H9 (cell line): ENCODE data around the gene WNT2. TPM values are rescaled to one million over a fixed set of nuclear protein-coding genes. Genes with fewer than 3 reads are reported as not detected.

Experiments used
- DNase-seq: peaks from one replicate; pipeline ENCODE4 v3.0.0-alpha.2; 2017
- H2AFZ ChIP-seq: one replicate; pipeline ENCODE4 v1.6.1; 2013; ENCODE audit warnings: mild to moderate bottlenecking, low read length, control low read depth, moderate library complexity
- H2AK5ac ChIP-seq: 2 replicates; pipeline ENCODE4 v1.6.1; 2013; ENCODE audit warnings: low read length, control low read depth, mixed read lengths; ENCODE audit not compliant: insufficient read length
- H2BK120ac ChIP-seq: one replicate; pipeline ENCODE4 v1.6.1; 2013; ENCODE audit warnings: low read depth, mild to moderate bottlenecking, low read length, control low read depth, inconsistent platforms; ENCODE audit not compliant: poor library complexity, severe bottlenecking
- H2BK12ac ChIP-seq: 2 replicates; pipeline ENCODE4 v1.6.1; 2013; ENCODE audit warnings: low read length, control low read depth, mixed read lengths, low read depth; ENCODE audit not compliant: insufficient read length
- H2BK15ac ChIP-seq: 2 replicates; pipeline ENCODE4 v1.6.1; 2013; ENCODE audit warnings: low read depth, low read length, control low read depth
- H2BK20ac ChIP-seq: one replicate; pipeline ENCODE4 v1.6.1; 2013; ENCODE audit warnings: low read depth, mild to moderate bottlenecking, low read length, control low read depth, inconsistent platforms; ENCODE audit not compliant: poor library complexity, severe bottlenecking
- H2BK5ac ChIP-seq: 2 replicates; pipeline ENCODE4 v1.6.1; 2013; ENCODE audit warnings: low read length, control low read depth, mixed read lengths; ENCODE audit not compliant: insufficient read length
- H3K14ac ChIP-seq: 2 replicates; pipeline ENCODE4 v1.6.1; 2013; ENCODE audit warnings: low read length, control low read depth; ENCODE audit not compliant: insufficient read depth
- H3K18ac ChIP-seq: 2 replicates; pipeline ENCODE4 v1.6.1; 2013; ENCODE audit warnings: low read depth, mild to moderate bottlenecking, mixed read lengths, low read length, control low read depth; ENCODE audit not compliant: insufficient read length
- H3K23ac ChIP-seq: 2 replicates; pipeline ENCODE4 v1.6.1; 2013; ENCODE audit warnings: low read length, control low read depth, mixed read lengths, low read depth; ENCODE audit not compliant: insufficient read length
- H3K23me2 ChIP-seq: 2 replicates; pipeline ENCODE4 v1.6.1; 2013; ENCODE audit warnings: low read depth, mild to moderate bottlenecking, mixed read lengths, low read length, control low read depth; ENCODE audit not compliant: insufficient read length, poor library complexity, severe bottlenecking
- H3K27ac ChIP-seq: 2 replicates; pipeline ENCODE4 v1.5.1; 2013; ENCODE audit warnings: low read length, control low read depth, mixed read lengths, low read depth; ENCODE audit not compliant: insufficient read length
- H3K27me3 ChIP-seq: 2 replicates; pipeline ENCODE4 v1.6.1; 2013; ENCODE audit warnings: low read length, control low read depth, inconsistent platforms; ENCODE audit not compliant: insufficient read depth
- H3K4ac ChIP-seq: 2 replicates; pipeline ENCODE4 v1.6.1; 2013; ENCODE audit warnings: low read depth, mild to moderate bottlenecking, control low read depth, inconsistent platforms, low read length, moderate library complexity
- H3K4me1 ChIP-seq: 2 replicates; pipeline ENCODE4 v1.6.1; 2013; ENCODE audit warnings: low read length, control low read depth, inconsistent platforms; ENCODE audit not compliant: insufficient read depth
- H3K4me2 ChIP-seq: 2 replicates; pipeline ENCODE4 v1.6.1; 2013; ENCODE audit warnings: low read length, control low read depth, mixed read lengths; ENCODE audit not compliant: insufficient read length, insufficient read depth
- H3K56ac ChIP-seq: 2 replicates; pipeline ENCODE4 v1.6.1; 2013; ENCODE audit warnings: low read depth, mild to moderate bottlenecking, mixed read lengths, low read length, control low read depth; ENCODE audit not compliant: insufficient read length
- H3K79me1 ChIP-seq: 2 replicates; pipeline ENCODE4 v1.6.1; 2013; ENCODE audit warnings: low read depth, mild to moderate bottlenecking, moderate library complexity, low read length, control low read depth, inconsistent platforms; ENCODE audit not compliant: insufficient read depth, poor library complexity, severe bottlenecking
- H3K79me2 ChIP-seq: 2 replicates; pipeline ENCODE4 v1.6.1; 2013; ENCODE audit warnings: low read length, control low read depth, inconsistent platforms; ENCODE audit not compliant: insufficient read depth
- H3K9ac ChIP-seq: 2 replicates; pipeline ENCODE4 v1.6.1; 2013; ENCODE audit warnings: low read length, control low read depth, mixed read lengths; ENCODE audit not compliant: insufficient read length; ENCODE audit errors: extremely low read depth
- H3K9me3 ChIP-seq: one replicate; pipeline ENCODE4 v1.6.1; 2013; ENCODE audit warnings: low read depth, low read length, inconsistent platforms; ENCODE audit not compliant: control insufficient read depth
- H3T11ph ChIP-seq: one replicate; pipeline ENCODE4 v1.6.1; 2013; ENCODE audit warnings: mild to moderate bottlenecking, low read length, control low read depth, inconsistent platforms
- H4K20me1 ChIP-seq: one replicate; pipeline ENCODE4 v1.6.1; 2013; ENCODE audit not compliant: control insufficient read depth, insufficient read length, insufficient read depth
- H4K5ac ChIP-seq: 2 replicates; pipeline ENCODE4 v1.6.1; 2013; ENCODE audit warnings: low read depth, mild to moderate bottlenecking, mixed read lengths, low read length, control low read depth; ENCODE audit not compliant: insufficient read length
- H4K8ac ChIP-seq: replicated peaks from 2 replicates; pipeline ENCODE4 v1.6.1; 2013; ENCODE audit warnings: low read length, control low read depth, mixed read lengths, low read depth; ENCODE audit not compliant: insufficient read length
- H4K91ac ChIP-seq: 2 replicates; pipeline ENCODE4 v1.6.1; 2013; ENCODE audit warnings: low read depth, mild to moderate bottlenecking, moderate library complexity, mixed read lengths, low read length, control low read depth; ENCODE audit not compliant: insufficient read length
- H3K27ac Mint-ChIP-seq, 3 experiments: 2 replicates in 2 of 3; 3 replicates in 1 of 3; pipeline ENCODE4 v1.8.0; 2020 to 2021; ENCODE audit warnings: mixed read lengths in 3 of 3, mild to moderate bottlenecking in 1 of 3, moderate library complexity in 1 of 3
- H3K27me3 Mint-ChIP-seq: 2 replicates; pipeline ENCODE4 v1.8.0; 2021; ENCODE audit warnings: low read depth, mild to moderate bottlenecking, moderate library complexity, mixed read lengths
- H3K36me3 Mint-ChIP-seq, 3 experiments: 2 replicates in 2 of 3; 3 replicates in 1 of 3; pipeline ENCODE4 v1.8.0; 2020 to 2021; ENCODE audit warnings: low read depth in 3 of 3, mixed read lengths in 3 of 3; ENCODE audit not compliant: insufficient read depth in 1 of 3
- H3K4me1 Mint-ChIP-seq, 2 experiments: 2 replicates each; pipeline ENCODE4 v1.8.0; 2020; ENCODE audit warnings: mixed read lengths in 2 of 2
- H3K4me3 Mint-ChIP-seq, 2 experiments: 2 replicates in 1 of 2; 3 replicates in 1 of 2; pipeline ENCODE4 v1.8.0; 2020 to 2021; ENCODE audit warnings: mild to moderate bottlenecking in 2 of 2, mixed read lengths in 2 of 2, moderate library complexity in 1 of 2
- H3K9me3 Mint-ChIP-seq, 2 experiments: 2 replicates in 1 of 2; 3 replicates in 1 of 2; pipeline ENCODE4 v1.8.0; 2020; ENCODE audit warnings: mild to moderate bottlenecking in 2 of 2, mixed read lengths in 2 of 2, moderate library complexity in 1 of 2
- CTCF ChIP-seq: fragments of 200-600 bp; sonication (generic); conservative IDR thresholded peaks from 3 replicates; pipeline ENCODE4 v1.8.0; 2021; ENCODE audit warnings: antibody characterized with exemption, mild to moderate bottlenecking
- WGBS: extraction: QIAGEN DNeasy Blood & Tissue Kit; methylation state at CpG from one replicate; pipeline ENCODE4 v1.1.7; 2013; ENCODE audit warnings: missing lambda C conversion rate, low lambda C conversion rate, mixed read lengths; ENCODE audit not compliant: insufficient read length; ENCODE audit errors: extremely low coverage; 5-methylcytosine and 5-hydroxymethylcytosine counted together
- total RNA-seq: library from RNA; stranded (reverse); gene quantifications from 2 replicates; pipeline ENCODE4 v1.2.1, GENCODE V29; 2021

WNT2 gene
- total RNA-seq, 1 experiment from 2014 or later: not detected

- no peak for DNase-seq
- no peak overlapping the region for H2BK120ac ChIP-seq
- Mint-ChIP-seq H3K27me3 (no peaks in the 10 kb centered on the region; the same call in 1 of the 2 replicates), H3K4me1 (0 out of 4 replicates have a peak, but pooled peaks cover 0 to 5% of the 10 kb centered on the region in 2 experiments), H3K9me3 (no peaks in the 10 kb centered on the region; a peak in 1 of 5 replicates), H3K4me3 (no peak overlapping the region), H3K27ac (no peak overlapping the region), H3K36me3 (no peaks in the 10 kb centered on the region)
- H3K79me1 ChIP-seq: no peaks in the 10 kb centered on the region
- H3K23ac ChIP-seq: no peak overlapping the region
- H3T11ph ChIP-seq: no peak overlapping the region
- no peaks in the 10 kb centered on the region for H3K23me2 ChIP-seq
- no peak overlapping the region for H2BK12ac ChIP-seq
- no peak overlapping the region for H4K5ac ChIP-seq
- H2AK5ac ChIP-seq: no peak overlapping the region
- H2BK20ac ChIP-seq: no peak overlapping the region
- TF ChIP-seq CTCF: no peak
- H2BK15ac ChIP-seq: no peak overlapping the region
- H3K9ac ChIP-seq: no peak overlapping the region
- WGBS: no CpG with 5 or more reads among the region's 9 CpGs
- no peak overlapping the region for H3K27ac ChIP-seq
- no peaks in the 10 kb centered on the region for H3K27me3 ChIP-seq
- H2AFZ ChIP-seq: no peak overlapping the region
- H3K4me2 ChIP-seq: no peak overlapping the region
- H3K79me2 ChIP-seq: no peaks in the 10 kb centered on the region
- no peak overlapping the region for H4K91ac ChIP-seq
- no peaks in the 10 kb centered on the region for H3K9me3 ChIP-seq
- H3K56ac ChIP-seq: no peak overlapping the region
- H3K4me1 ChIP-seq: no peaks in the 10 kb centered on the region
- H4K8ac ChIP-seq: no peak overlapping the region
- H2BK5ac ChIP-seq: no peak overlapping the region
- no peaks in the 10 kb centered on the region for H4K20me1 ChIP-seq
- no peak overlapping the region for H3K14ac ChIP-seq
- no peak overlapping the region for H3K4ac ChIP-seq
- no peak overlapping the region for H3K18ac ChIP-seq
Measured at GRCh38 chr7:117270371-117270770, 52.5 kb downstream of the WNT2 start.
